Activated CD4-positive, CD25-positive, alpha-beta regulatory T cell treated with anti-CD3 and anti-CD28 coated beads, Interleukin-2, amount 50 U/mL, for 72 hours (primary cell): Measurements from ENCODE around the gene ZNF24.

ENCODE experiments used
- DNase-seq: peaks from one replicate; pipeline ENCODE4 v3.0.0; 2021

Gene ZNF24

DNA sequence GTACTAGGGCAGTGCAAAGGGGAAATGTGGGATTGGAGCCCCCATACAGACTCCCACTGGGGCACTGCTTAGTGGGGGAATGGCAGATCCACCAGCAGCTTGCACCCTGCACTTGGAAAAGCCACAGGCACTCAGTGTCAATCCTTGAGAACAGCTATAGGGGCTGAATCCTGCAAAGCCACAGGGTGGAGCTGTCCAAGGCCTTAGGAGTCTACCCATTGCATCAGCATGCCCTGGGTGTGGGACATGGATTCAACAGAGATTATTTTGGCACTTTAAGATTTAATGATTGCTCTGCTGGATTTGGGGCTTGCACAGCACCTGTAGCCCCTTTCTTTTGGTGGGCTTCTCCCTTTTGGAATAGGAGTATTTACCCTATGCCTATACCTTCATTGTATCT is 8.6 kb upstream of the ZNF24 start:
- DNase-seq = no peak

DNA sequence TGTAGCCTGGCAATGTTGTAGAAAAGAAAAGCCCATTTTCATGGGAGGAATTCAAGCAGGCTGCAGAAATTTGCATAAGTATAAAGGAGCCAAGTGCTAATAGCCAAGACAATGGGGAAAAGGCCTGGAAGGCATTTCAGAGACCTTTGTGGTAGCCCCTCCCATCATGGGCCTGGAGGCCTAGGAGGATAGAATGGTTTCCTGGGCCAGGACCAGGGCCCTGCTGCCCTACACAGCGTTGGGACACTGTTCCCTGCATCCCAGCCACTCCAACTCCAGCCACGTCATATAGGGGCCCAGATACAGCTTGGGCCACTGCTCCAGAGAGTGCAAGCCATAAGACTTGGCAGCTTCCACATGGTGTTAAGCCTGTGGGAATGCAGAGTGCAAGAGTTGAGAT is 8.1 kb upstream of the ZNF24 start:
- DNase-seq = no peak

DNA sequence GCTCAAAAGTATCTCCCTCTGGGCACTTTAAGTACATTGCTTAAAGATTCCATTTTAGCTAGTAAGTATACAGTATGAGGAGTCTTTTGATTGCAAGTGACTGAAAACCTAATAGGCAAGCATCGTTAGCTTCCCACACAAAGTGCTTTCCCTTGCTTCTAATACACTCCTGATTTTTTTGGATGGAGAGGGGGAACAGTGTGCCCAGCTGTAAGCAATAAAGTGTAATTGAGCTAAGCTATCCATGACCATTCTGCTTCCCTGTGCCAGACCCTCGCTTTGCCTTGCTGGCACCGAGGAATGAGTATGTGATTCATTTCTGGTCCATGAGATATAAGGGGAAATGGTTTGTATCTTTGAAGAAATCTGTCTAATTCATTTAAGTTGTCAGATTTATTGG is 3.8 kb upstream of the ZNF24 start:
- no peak for DNase-seq

DNA sequence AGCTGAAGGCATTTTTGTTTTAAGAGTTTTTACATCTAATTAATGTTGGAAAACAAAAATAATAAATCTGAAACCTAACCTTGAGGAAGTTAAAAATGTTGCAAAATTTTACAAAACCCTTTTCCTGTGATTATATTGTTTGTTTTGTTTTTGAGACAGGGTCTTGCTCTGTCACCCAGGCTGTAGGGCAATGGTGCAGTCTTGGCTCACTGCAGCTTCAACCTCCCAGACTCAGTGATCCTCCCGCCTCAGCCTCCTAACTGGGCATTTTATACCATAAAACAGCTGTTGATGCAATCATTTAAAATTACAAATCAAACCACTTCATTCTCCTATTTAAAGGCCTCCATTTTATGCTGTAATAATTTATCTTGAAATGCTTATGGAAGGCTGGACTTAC is 1.7 kb upstream of the ZNF24 start:
- no peak for DNase-seq

DNA sequence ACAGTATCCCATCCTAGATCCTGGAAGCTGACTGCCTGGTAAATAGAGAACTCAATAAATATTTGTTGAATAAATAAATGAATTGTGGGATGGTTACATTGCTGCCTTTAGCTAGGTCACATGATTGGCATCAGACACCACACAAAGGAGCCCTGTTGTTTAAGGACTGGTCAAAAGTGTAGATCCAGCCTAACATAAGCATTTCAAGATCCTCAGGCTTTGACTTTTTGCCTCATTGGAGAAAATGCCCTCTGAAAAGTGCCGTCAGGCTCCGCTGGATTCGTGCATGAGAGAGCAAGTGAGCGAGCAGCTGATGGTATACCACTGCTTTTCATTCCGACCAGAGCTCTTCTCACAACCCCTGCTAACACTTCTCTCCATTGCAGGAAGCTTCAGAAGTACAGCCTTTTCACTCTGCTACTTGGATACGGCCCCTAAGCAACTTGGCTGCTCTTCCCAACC is 1.3 kb upstream of the ZNF24 start:
- no peak for DNase-seq

DNA sequence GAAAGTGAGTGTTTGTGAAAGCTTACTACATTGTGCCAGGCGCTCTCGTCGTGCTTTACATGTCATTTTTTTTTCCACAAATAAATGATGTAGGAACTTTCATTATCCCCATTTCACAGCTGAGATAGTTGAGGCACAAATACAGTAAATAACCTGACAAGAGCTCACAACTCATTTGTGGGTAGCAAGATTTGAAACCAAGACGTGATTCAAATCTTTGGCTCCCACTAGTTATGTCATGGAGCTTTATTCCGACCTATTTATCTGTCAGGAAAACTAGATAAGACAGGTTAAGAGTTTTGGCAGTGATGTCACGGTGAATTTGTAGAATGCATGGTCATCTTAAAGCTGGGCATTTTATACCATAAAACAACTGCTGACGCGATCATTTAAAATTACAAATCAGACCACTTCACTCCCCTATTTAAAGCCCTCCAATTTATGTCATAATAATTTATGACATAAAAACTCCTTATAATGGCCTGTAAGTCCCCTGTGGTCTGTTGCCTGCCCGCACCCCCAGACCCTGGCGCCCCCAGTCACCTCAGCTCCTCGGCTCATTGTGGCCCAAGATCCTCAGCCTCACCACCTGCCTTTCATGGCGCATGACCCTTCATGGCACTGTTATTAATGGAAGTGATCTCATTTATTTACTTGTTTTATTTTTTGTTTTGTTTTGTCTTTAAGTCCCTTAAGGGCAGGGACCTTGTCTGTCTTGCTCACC is 678 bp upstream of the ZNF24 start:
- DNase-seq = no peak

DNA sequence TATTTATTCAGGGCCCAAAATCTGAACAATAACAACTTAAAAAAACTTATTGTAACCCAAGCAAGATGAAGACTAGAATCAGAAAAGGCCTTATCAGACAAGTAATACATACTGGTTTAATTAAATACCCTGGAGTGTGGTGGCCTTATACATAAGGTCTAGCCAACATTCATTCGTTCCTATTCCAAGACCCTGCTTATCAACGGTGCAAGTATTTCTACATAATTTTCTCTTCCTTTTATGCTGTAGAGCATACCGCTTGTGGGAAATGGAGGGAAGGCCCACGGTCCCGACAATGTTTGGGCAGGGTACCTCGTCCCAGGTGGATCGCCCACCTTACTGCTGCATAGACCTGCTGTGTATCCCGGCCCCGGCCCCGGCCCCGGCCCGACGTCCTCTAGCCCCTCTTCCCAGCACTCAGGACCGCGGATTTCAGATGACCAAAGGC is 708 bp downstream of the ZNF24 start:
- no peak for DNase-seq

DNA sequence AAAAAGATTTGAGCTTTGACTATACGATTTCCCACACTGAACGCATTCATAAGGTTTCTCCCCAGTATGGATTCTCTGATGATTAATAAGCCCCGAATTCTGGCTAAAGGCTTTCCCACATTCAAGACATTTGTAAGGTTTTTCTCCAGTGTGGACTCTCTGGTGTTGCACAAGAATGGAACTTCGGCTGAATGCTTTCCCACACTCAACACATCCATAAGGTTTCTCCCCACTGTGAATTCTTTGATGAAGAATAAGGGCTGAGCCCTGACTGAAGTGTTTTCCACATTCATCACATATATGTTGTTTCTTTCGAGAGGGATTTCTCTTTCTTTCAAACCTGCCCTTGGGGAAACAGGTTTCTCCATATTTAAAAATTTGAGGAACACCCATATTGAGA is 6.9 kb downstream of the ZNF24 start:
- DNase-seq = no peak

DNA sequence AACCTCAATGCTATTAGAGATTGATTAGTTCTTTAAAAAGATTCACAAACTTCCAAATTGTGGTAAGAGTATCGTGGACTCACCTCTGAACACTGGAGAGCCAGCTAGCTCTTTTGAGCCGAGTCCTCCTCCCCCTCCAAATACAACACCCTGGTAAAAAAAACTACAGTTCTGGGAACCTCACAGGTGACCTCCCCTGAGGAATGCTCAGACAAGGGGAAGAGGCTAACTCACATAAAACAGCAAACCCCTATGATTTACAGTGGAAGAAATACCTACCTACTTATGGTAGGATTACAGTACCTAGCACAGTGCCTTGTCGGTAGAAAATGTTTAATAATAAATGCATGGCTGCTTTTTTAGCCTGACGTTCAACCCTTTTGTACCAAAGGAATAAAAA is 8.4 kb downstream of the ZNF24 start:
- DNase-seq = no peak

DNA sequence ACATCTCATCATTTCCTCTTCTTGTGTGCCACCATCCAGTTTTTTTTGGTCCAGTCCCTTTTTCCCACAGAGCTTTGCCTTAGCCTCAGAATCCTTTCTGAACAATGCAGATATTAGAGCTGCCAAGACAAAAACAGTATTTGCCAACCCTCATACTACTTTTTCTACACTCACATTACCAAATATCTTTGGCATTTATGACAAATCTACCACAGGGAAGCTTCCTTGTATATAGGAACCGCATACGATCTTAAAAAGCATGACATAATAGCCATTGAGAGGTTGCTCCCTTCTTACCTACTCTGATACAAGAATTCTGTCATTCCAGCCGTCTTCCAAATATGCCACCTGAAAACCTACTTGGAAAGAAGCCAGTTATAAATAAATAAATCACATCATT is 9.4 kb downstream of the ZNF24 start:
- no peak for DNase-seq

DNA sequence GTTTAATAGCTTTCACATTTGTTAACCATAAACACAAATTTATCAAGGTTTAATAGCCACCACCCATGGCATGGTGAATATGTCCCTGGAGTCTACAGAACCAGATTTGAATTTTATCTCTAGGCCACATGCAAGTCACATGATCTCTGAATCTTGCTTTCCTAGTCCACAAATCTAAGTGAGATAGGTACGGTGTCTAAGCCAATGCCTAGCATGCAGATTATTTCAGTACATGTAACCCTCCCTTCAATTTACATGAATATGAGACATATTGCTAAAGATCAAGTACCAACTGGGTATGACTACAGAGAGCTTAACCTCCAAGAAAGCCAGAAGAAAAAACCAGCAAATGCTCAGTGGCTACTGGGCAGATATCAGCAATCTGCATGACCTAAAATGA is 10.0 kb downstream of the ZNF24 start:
- no peak for DNase-seq

DNA sequence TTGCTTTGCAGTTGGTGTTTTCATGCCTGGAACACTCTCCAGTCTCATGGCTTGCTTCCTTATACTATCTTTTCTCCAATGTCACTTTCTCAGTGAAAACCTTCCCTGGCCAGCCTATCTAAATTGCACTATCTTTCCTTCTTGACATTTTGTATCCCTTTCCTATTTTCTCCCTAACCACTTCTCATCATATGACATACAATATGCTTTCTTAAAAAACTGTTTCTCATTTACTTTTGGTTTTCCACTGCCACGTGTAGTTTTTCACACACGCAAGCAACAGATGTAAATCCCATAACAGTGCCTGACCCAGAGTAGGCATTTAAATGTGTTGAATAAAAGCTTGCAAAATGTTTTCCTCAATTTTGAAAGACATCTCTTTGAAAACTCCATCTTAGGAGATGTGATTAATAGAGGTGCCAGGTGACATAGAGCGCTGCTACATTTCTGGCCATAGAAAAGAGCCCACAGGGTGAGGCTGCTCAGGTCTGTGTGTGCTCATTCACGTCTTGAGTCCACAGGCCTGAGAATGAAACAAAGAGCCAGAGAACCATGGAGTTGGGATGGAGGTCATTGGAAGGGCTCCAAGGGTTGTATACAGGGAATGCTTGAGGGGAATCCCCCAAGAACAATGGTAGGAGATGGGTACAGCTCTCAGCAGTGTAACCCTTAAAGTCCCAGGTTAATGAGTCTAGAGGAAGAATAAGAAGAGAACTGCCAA is 12.7 kb downstream of the ZNF24 start:
- DNase-seq = no peak

DNA sequence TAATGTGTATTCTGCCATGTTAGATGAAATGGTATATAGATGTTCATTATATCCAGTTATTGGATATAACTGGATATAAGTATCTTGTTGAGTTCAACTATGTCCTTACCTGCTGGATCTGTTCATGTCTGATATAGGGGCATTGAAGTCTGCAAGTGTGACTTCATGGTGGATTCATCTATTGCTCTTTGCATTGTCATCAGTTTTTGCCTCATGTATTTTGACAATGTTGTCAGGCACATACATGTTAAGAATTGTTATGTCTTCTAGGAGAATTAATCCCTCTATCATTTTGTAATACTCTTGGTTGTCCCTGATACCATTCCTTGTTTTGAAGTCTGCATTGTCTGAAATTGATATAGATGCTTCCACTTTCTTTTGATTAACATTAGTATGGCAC is 15.4 kb downstream of the ZNF24 start:
- DNase-seq = no peak

DNA sequence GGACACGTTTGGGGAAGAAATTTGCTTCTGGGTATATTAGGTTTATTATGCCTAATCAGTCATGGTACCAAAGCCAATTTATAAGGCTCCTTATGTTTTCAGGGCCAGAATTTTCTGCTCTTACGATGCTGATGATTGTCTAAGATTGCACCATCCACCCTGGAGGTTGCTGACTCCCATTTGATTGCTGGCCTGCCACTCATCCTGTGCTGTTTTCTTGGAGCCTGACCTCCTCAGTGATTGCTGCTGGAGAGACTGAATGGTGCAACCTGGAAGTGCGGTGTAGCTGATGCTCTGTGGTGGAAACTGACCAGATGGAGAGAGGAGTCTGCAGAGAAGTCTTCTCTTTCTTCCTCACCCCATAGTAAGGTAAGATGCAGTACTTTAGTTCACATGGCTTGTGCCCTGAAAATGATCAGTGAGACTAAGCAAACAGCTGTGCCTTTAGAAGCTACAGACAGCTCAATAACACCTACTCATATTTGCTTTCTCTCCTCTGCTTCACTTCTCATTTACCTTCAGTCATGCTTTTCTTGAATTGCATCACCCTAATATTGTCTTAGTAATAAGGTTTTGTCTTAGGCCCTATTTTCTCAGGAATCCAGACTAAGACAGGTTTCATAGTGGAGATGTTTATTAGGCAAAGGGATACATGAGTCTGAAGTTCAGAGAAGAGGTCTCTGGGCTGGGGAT is 17.4 kb downstream of the ZNF24 start:
- DNase-seq = no peak

DNA sequence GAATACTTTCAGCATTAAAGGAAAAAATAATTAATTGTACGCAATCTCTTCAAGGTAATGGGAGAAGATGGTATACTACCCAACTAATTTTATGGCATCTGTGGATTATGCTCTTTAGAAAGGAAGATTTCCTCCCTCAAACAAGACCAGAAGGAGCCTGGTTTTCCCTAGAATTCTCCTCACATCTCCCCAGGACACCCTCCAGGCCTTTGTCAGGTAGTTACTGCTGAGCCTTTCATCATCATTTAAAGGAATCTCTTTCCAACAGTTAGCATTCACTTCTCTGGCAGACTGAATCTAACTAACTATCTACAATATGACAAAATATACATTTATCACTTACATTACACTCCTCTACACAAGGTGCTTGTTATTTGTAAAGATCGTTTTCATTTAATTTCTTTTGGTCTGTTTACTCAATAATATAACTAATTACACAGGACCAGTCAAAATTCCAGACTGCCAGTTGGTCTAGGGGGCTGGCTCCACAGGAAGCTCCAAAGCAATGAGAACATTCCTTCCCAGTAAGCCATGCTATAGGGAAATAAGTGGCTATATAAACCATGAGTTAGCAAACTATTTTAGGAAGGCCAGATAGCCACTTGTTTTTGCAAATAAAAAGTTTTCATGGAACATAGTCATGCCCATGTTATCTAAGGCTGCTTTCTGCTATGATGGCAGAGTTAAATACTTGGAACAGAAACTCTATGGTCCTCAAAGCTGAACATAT is 19.1 kb downstream of the ZNF24 start:
- DNase-seq = no peak

DNA sequence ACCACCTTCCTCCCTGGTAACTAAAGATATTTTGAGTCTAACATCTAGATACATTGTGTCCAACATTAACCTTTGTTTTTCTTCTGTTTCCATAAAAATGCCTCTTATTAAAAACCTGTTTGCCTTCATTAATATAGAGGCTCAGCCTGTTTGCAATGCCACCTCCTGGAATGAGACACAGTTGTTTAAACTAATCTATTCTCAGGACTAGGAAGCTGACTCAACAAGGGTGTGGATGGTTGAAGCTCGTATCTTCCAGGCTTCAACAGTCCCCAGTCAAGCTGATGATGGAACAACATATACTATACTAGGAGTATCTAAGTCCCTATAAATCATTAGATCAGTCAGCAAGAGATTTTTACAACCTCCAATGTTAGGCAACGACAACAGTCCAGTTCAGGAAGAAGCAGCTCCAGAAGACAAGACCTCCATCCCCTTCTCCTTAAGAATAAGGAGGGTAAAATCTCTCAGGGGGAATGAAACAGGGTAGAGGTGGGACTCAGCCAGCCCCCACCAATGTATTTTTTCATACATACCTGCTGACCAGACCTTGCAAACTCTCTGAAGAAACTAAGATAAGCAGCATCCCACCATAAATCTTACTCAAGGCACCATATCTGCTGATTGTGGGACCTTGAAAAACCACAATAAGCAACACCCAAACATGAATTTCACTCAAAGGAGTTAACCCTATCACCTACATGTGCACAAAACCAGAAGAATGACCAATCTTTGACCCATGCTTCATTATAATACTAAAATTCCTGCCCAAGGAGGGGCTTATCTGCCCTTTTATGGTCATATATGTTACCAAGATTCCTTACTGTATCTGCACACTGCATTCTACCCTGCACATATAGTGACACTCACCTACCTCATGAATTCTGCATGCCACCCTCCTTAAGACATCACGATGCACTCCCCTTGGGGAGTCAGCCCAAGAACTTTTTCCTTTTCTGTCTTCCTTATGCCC is 21.4 kb downstream of the ZNF24 start:
- DNase-seq = no peak

DNA sequence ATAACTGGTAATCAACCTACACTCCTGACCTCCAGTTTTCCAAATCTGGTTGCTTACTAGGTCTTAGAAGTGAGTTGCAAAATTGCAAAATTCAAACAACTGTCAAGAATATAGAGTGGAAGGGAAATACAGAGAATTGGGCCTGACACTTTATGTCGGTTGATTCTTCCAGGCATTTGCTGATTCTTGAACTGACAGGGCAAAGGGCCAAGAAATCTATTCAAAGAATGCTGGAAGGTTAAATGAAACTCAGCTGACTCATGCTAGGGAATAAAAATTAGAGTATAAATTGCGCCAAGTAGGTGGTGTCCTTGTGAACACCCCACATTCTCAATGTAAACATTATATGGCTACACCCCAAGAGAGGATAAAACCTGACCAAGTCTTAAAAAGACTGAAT is 32.7 kb downstream of the ZNF24 start:
- DNase-seq = no peak

DNA sequence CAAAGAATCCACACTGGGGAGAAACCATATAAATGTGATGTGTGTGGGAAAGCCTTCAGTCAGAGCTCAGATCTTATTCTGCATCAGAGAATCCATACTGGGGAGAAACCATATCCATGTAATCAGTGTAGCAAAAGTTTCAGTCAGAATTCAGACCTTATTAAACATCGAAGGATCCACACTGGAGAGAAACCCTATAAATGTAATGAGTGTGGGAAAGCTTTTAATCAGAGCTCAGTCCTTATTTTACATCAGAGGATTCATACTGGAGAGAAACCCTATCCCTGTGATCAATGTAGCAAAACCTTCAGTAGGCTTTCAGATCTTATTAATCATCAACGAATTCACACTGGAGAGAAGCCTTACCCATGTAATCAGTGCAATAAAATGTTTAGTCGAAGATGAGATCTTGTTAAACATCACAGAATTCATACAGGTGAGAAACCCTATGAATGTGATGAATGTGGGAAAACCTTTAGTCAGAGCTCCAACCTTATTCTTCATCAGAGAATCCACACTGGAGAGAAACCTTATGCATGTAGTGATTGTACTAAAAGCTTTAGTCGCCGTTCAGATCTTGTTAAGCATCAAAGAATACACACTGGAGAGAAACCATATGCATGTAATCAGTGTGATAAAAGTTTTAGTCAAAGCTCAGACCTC is 37.5 kb downstream of the ZNF24 start:
- DNase-seq = no peak

DNA sequence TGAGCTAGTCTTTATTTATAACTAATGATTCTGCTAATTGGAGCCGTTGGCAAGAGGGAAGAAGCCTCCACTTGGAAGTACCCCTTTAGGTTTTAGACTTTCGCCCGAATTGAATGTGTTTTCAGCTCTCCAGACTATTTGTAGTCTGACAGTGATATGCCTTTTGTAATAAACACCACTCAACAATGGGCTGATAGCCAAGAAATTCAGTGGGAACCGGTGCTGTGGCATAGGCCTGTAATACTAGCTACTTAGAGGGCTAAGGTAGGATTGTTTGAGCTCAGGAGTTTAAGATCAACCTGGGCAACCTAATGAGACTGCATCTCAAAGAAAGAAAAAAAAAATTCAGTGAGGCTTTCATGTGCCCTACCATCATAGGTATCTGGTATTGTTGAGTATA is 40.6 kb downstream of the ZNF24 start:
- no peak for DNase-seq

DNA sequence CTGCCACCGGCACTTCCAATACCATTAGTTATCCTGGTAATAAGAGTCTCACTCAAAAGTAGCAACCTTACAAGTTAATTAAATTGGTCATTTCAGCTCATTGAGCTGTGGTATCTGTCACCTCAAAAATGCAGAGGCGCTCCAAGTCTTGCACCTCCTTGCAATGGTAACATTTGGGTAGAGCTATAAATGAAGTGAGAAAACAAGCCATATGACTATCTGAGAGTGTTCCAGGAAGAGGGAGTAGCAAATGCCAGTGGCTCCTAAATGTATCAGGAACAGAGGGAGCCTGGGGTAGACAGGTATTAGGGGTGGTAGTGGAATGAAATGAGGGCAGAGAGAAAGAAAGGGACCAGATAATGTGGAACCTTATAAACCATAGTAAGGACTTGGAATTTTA is 48.2 kb downstream of the ZNF24 start:
- no peak for DNase-seq

DNA sequence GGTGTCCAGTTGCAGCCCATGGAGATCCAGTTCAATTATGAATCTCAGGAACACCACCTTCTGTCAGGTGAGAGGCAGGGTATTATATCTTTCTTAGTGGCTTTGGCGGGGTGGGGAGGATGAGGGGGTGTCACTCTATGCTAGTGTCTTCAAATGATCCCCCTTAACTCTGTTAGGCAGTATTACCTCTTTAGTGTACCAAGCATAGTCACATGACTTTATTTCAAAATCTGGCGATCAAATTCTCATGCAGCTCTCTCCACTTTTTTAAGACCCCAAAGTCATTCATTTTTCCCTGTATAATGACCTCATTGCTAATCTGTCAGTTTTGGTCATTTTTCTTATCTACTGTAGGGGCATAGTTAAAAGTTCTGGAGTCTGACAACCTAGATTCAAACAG is 53.1 kb downstream of the ZNF24 start:
- no peak for DNase-seq
